Kidney (tissue), 14 donors: ENCODE data around the gene CMIP. TPM values are rescaled to one million over a fixed set of nuclear protein-coding genes. Genes with fewer than 3 reads are reported as not detected.

Source experiments
- DNase-seq, 5 donors: peaks; one replicate each; pipeline ENCODE4 v3.0.0-alpha.2; 2013 to 2020
- FAIRE-seq: peaks from 2 replicates; lab custom pipeline; 2012; peaks lifted over from hg19 to GRCh38; lab: Jason Lieb, UNC
- H3K27ac ChIP-seq, 2 donors: one replicate each; pipeline ENCODE4 v1.7.0; 2013; ENCODE audit warnings: low read depth in 2 of 2, low read length in 2 of 2, inconsistent platforms in 1 of 2
- H3K27me3 ChIP-seq: one replicate; pipeline ENCODE4 v1.7.1; 2013; ENCODE audit warnings: low read length, inconsistent platforms; ENCODE audit not compliant: control insufficient read depth, insufficient read depth
- H3K36me3 ChIP-seq, 3 donors: one replicate each; pipeline versions ENCODE4 v1.7.0 to v1.7.1; 2013; ENCODE audit warnings: low read length in 3 of 3, control low read depth in 1 of 3, inconsistent platforms in 1 of 3; ENCODE audit not compliant: insufficient read depth in 3 of 3, control insufficient read depth in 2 of 3
- H3K4me1 ChIP-seq, 3 donors: one replicate each; pipeline versions ENCODE4 v1.7.0 to v1.7.1; 2013; ENCODE audit warnings: low read length in 3 of 3, inconsistent platforms in 1 of 3, low read depth in 1 of 3; ENCODE audit not compliant: control insufficient read depth in 2 of 3, insufficient read depth in 2 of 3
- H3K4me3 ChIP-seq, 3 donors: one replicate each; pipeline versions ENCODE4 v1.7.0 to v1.8.1; 2013; ENCODE audit warnings: low read length in 3 of 3, control low read depth in 1 of 3, inconsistent platforms in 1 of 3
- H3K9ac ChIP-seq, 3 donors: one replicate each; pipeline versions ENCODE4 v1.7.0 to v1.7.1; 2013; ENCODE audit warnings: low read length in 3 of 3, control low read depth in 1 of 3, inconsistent platforms in 1 of 3
- H3K9me3 ChIP-seq, 3 donors: one replicate each; pipeline versions ENCODE4 v1.7.0 to v1.7.1; 2013; ENCODE audit warnings: low read length in 3 of 3, control low read depth in 1 of 3, inconsistent platforms in 1 of 3; ENCODE audit not compliant: control insufficient read depth in 2 of 3, insufficient read depth in 1 of 3
- intact Hi-C: fragments of 100-400 bp; cut with DNase I; formaldehyde crosslinking; loops from one replicate; pipeline ENCODE4 v1.11.1; 2022
- polyA plus RNA-seq: library from polyadenylated mRNA; stranded (reverse); fragments of 350-450 nt; fragmentation: Illumina TruSeq; extraction: RNeasy Lipid Tissue Mini Kit (QIAGEN cat#74804); gene quantifications from one replicate; pipeline ENCODE4 v1.2.3, GENCODE V29; 2014; ENCODE audit warnings: low read depth, low replicate concordance; ENCODE audit not compliant: insufficient read depth
- total RNA-seq: library from RNA; stranded (reverse); fragmentation: NEBNext Ultra II Directional; extraction: Animal tissue kit (Norgen Biotek cat#: 25700); gene quantifications from one replicate; pipeline ENCODE4 v1.2.1, GENCODE V29; 2021
- TF ChIP-seq, protein P1 (sequence below): IDR thresholded peaks from 3 replicates; pipeline ENCODE4 v1.5.1; 2012; ENCODE audit warnings: mild to moderate bottlenecking, moderate library complexity, borderline replicate concordance; ENCODE audit not compliant: insufficient read depth; ENCODE audit errors: extremely low read depth
- donor health status: control.
- donor health status: control.
- donor health status: control.
- donor health status: control.
- donor health status: control.
- donor health status: DM: yes; HTN: yes; CAD: no.
- donor health status: Normal renal cell carcinoma (clear cell type).

The CMIP gene
- total and polyA plus RNA-seq, 2 donors from 2014 or later, result 16.6 to 65.7 TPM

GRCh38 chr16:81496742-81497141, 52.1 kb downstream of the CMIP start:
- peaks cover 5 to 56% (median 49%) of the 10 kb centered on the region in 3 donors for H3K4me1 ChIP-seq
- TF ChIP-seq, protein P1, sequence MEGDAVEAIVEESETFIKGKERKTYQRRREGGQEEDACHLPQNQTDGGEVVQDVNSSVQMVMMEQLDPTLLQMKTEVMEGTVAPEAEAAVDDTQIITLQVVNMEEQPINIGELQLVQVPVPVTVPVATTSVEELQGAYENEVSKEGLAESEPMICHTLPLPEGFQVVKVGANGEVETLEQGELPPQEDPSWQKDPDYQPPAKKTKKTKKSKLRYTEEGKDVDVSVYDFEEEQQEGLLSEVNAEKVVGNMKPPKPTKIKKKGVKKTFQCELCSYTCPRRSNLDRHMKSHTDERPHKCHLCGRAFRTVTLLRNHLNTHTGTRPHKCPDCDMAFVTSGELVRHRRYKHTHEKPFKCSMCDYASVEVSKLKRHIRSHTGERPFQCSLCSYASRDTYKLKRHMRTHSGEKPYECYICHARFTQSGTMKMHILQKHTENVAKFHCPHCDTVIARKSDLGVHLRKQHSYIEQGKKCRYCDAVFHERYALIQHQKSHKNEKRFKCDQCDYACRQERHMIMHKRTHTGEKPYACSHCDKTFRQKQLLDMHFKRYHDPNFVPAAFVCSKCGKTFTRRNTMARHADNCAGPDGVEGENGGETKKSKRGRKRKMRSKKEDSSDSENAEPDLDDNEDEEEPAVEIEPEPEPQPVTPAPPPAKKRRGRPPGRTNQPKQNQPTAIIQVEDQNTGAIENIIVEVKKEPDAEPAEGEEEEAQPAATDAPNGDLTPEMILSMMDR, result no peak
- no peak overlapping the region for H3K27ac ChIP-seq
- no peaks in the 10 kb centered on the region for H3K9me3 ChIP-seq
- no peaks in the 10 kb centered on the region for H3K27me3 ChIP-seq
- H3K4me3 ChIP-seq, result no peak overlapping the region
- H3K36me3 ChIP-seq, result no peaks in the 10 kb centered on the region
- intact Hi-C loops, result no loop called here
- FAIRE-seq (no peak), DNase-seq (peak in 1 of 5 donors; percentile 67)
- H3K9ac ChIP-seq, result no peak overlapping the region

DNA sequence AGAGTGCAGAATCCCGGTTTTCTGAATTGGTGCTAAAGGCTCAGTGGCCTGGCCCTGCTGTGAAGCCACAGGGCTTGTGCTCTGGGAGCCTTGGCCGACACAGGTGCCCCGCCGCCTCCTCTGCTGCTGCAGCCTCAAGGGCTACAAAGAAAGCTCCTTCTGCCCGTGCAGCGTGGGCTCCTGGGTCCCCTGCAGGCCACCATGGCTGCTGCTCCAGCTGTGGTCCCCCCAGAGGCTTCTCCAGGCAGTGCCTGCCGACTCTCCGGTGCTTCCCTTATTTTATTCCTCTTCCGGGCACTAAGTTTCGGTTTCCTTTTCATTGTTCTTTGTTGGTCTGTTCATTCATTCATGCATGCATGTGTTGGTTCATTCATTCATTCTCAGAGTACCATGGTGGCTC, 53.1 kb downstream of the CMIP start:
- TF ChIP-seq, protein P1, result no peak
- DNase-seq (peak in 1 of 5 donors; percentile 58), FAIRE-seq (no peak)
- H3K27ac ChIP-seq, result no peak overlapping the region
- no peaks in the 10 kb centered on the region for H3K27me3 ChIP-seq
- peaks cover 2 to 50% (median 40%) of the 10 kb centered on the region in 3 donors for H3K4me1 ChIP-seq
- H3K4me3 ChIP-seq, result no peak overlapping the region
- no peaks in the 10 kb centered on the region for H3K9me3 ChIP-seq
- H3K36me3 ChIP-seq, result no peaks in the 10 kb centered on the region
- intact Hi-C loops, result no loop called here
- no peak overlapping the region for H3K9ac ChIP-seq

DNA sequence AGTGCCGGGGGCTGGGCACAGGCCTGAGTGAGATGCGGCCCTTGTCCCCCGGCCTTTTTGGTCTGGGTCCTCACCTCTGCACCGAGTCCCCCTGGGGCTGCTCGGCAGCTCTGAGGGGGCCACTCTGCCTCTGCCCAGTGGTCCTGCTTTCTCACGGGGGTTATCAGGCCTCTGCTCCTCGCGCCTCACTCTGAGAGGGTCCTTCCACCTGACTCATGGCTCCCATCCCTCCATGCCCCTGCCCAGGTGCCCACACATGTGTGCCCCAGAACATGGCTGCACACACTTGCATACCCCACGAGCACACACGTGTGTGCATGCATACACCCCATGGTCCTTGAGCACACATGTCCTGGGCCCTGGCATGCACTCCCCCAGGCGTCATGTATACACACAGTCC, 53.7 kb downstream of the CMIP start:
- Histone ChIP-seq H3K9ac (no peak overlapping the region), H3K4me3 (no peak overlapping the region), H3K9me3 (no peaks in the 10 kb centered on the region), H3K27me3 (no peaks in the 10 kb centered on the region), H3K36me3 (no peaks in the 10 kb centered on the region), H3K4me1 (peaks cover 2 to 43% (median 33%) of the 10 kb centered on the region in 3 donors), H3K27ac (no peak overlapping the region)
- TF ChIP-seq, protein P1, result no peak
- intact Hi-C loops, result no loop called here
- DNase-seq, result peak in 1 of 5 donors; percentile 41
- no peak for FAIRE-seq
